Measurements from ENCODE around the gene THADA.

GRCh38 chr2:43493954-43494353 is 101.9 kb downstream of the THADA start:
- TF ChIP-seq POLR2A (IDR thresholded peaks at IDR 0.05) (no peak), CTCF (IDR thresholded peaks at IDR 0.05) (no peak)
